Neural progenitor cell (in vitro differentiated cells): Measurements from ENCODE around the gene SDHAF2.

ENCODE experiments used
- EZH2 ChIP-seq: fragments of 200-600 bp; sonication (generic); IDR thresholded peaks from 2 replicates; pipeline ENCODE4 v1.6.1; 2017; ENCODE audit warnings: antibody characterized with exemption, mild to moderate bottlenecking, moderate library complexity
- TF ChIP-seq, protein P1 (sequence below): fragments of 200-600 bp; sonication (generic); IDR thresholded peaks from 2 replicates; pipeline ENCODE4 v1.5.1; 2017; ENCODE audit warnings: antibody characterized with exemption, mild to moderate bottlenecking

DNA sequence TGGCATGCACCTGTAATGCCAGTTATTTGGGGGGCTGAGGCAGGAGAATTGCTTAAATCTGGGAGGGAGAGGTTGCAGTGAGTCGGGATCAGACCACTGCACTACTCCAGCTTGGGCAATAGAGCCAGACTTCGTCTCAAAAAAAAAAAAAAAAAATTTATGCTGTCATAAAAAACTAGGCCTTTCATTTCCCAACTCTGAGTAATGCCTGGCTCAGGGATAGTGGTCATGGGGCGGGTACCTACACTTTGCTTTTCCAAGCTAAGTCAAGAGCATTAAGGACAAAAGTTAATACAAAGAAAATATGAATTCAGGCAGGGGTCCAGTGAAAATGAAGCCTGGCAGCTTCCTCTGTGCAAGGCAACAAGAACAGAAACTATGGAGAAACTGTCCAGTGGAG is 16.4 kb upstream of the SDHAF2 start:
- TF ChIP-seq, protein P1, sequence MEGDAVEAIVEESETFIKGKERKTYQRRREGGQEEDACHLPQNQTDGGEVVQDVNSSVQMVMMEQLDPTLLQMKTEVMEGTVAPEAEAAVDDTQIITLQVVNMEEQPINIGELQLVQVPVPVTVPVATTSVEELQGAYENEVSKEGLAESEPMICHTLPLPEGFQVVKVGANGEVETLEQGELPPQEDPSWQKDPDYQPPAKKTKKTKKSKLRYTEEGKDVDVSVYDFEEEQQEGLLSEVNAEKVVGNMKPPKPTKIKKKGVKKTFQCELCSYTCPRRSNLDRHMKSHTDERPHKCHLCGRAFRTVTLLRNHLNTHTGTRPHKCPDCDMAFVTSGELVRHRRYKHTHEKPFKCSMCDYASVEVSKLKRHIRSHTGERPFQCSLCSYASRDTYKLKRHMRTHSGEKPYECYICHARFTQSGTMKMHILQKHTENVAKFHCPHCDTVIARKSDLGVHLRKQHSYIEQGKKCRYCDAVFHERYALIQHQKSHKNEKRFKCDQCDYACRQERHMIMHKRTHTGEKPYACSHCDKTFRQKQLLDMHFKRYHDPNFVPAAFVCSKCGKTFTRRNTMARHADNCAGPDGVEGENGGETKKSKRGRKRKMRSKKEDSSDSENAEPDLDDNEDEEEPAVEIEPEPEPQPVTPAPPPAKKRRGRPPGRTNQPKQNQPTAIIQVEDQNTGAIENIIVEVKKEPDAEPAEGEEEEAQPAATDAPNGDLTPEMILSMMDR, result no peak
- TF ChIP-seq EZH2, result no peak
